Upper lobe of left lung (tissue), 4 donors: ENCODE results near the gene STRADB.

ENCODE experiments used
- CTCF ChIP-seq, 6 experiments: fragments of 450-650 bp in 4 of 6; fragments of 200-600 bp in 2 of 6; sonication (generic) in 2 of 6; IDR thresholded peaks; one replicate each; pipeline ENCODE4 v1.5.1; 2016 to 2019; ENCODE audit warnings: antibody characterized with exemption in 6 of 6
- EP300 ChIP-seq, 4 donors: sonication (generic); formaldehyde crosslinking; IDR thresholded peaks; one replicate each; pipeline ENCODE4 v1.5.1; 2017; ENCODE audit warnings: antibody characterized with exemption in 4 of 4, control low read depth in 2 of 4
- POLR2A ChIP-seq, 4 donors: fragments of 450-650 bp; IDR thresholded peaks; one replicate each; pipeline ENCODE4 v1.5.1; 2016 to 2017; ENCODE audit warnings: antibody characterized with exemption in 4 of 4, mild to moderate bottlenecking in 2 of 4
- POLR2AphosphoS5 ChIP-seq, 2 donors: sonication (generic); formaldehyde crosslinking; IDR thresholded peaks; one replicate each; pipeline ENCODE4 v1.5.1; 2017; ENCODE audit warnings: antibody characterized with exemption in 2 of 2

- TF ChIP-seq POLR2AphosphoS5 (IDR thresholded peaks at IDR 0.05) (no peak), CTCF (IDR thresholded peaks at IDR 0.05) (no peak), POLR2A (IDR thresholded peaks at IDR 0.05) (no peak), EP300 (IDR thresholded peaks at IDR 0.05) (no peak)
Measured at GRCh38 chr2:201517094-201517493, 65.6 kb downstream of the STRADB start.
